ENCODE data around the gene ASH1L.
A peak's percentile ranks its signal among the peaks of the same experiment; 100 is the strongest.

DNA sequence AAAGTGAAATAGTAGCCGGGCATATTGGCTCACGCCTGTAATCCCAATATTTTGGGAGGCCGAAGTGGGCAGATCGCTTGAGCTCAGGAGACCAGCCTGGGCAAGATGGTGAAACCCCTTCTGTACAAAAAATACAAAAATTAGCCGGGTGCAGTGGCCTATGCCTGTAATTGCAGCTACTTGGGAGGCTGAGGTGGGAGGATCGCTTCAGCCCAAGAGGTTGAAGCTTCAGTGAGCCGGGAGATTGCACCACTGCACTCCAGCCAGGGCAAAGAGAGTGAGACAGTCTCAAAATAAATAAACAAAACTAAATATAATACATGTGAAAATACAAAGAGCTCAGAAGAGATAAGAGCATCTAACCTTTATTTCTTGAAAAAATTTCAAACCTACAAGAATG is 45.1 kb upstream of the ASH1L start:
- TF ChIP-seq ZBTB1 (tag by site-specific recombination; IDR thresholded peaks at IDR 0.05) (no peak), ZNF610 (tag by site-specific recombination; IDR thresholded peaks at IDR 0.05; ENCODE audit: borderline replicate concordance) (no peak), ZNF239 (tag by site-specific recombination; IDR thresholded peaks at IDR 0.05) (no peak), ZNF121 (tag by site-specific recombination; IDR thresholded peaks at IDR 0.05) (no peak), ZNF23 (tag by site-specific recombination; IDR thresholded peaks at IDR 0.05; ENCODE audit: borderline replicate concordance) (no peak), ZNF843 (tag by site-specific recombination; IDR thresholded peaks at IDR 0.05) (no peak), YY1 (tag by site-specific recombination; IDR thresholded peaks at IDR 0.05) (no peak)
- TF ChIP-seq, protein P1, sequence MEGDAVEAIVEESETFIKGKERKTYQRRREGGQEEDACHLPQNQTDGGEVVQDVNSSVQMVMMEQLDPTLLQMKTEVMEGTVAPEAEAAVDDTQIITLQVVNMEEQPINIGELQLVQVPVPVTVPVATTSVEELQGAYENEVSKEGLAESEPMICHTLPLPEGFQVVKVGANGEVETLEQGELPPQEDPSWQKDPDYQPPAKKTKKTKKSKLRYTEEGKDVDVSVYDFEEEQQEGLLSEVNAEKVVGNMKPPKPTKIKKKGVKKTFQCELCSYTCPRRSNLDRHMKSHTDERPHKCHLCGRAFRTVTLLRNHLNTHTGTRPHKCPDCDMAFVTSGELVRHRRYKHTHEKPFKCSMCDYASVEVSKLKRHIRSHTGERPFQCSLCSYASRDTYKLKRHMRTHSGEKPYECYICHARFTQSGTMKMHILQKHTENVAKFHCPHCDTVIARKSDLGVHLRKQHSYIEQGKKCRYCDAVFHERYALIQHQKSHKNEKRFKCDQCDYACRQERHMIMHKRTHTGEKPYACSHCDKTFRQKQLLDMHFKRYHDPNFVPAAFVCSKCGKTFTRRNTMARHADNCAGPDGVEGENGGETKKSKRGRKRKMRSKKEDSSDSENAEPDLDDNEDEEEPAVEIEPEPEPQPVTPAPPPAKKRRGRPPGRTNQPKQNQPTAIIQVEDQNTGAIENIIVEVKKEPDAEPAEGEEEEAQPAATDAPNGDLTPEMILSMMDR (tag by site-specific recombination; IDR thresholded peaks at IDR 0.05): 0 out of 2 replicates have a peak, but pooled peaks have one; percentile 16
